HepG2 (cell line): ENCODE results near the gene TFAP2A. TPM values are rescaled to one million over a fixed set of nuclear protein-coding genes. Genes with fewer than 3 reads are reported as not detected.

Experiments used
- ATAC-seq: fragments of 200-7000 bp; cut with Tn5 transposase; 3 replicates; pipeline ENCODE4 v1.9.1; 2020; ENCODE audit warnings: mild to moderate bottlenecking, moderate library complexity
- BruUV-seq: library from RNA; stranded (reverse); fragments of 400-500 nt; replicated peaks from 2 replicates; lab custom pipeline; 2021; lab: Mats Ljungman, UMichigan
- CTCF ChIA-PET: fragments of 300-600 bp; formaldehyde crosslinking; extraction: SDS; loops from one replicate; lab custom pipeline; 2021; ENCODE audit warnings: low total read pairs, inconsistent platforms, low intra/inter-chr PET ratio; lab: Yijun Ruan, JAX
- POLR2A ChIA-PET: fragments of 350-600 bp; sonication (Branson Sonifier 250); formaldehyde crosslinking; loops from one replicate; lab custom pipeline; 2020; ENCODE audit warnings: antibody characterized with exemption, inconsistent platforms; lab: Yijun Ruan, JAX
- DNase-seq: peaks from one replicate; pipeline ENCODE4 v3.0.0-alpha.2; 2015; ENCODE audit warnings: low spot score
- FAIRE-seq: peaks from 3 replicates; lab custom pipeline; 2011; peaks lifted over from hg19 to GRCh38; lab: Jason Lieb, UNC
- H2AFZ ChIP-seq: one replicate; pipeline ENCODE4 v1.6.1; 2011; ENCODE audit warnings: low read length, inconsistent platforms
- H3K27ac ChIP-seq: fragments of 300-600 bp; 3 replicates; pipeline ENCODE4 v1.8.0; 2011; ENCODE audit warnings: mixed run types, mild to moderate bottlenecking, mixed read lengths, low read length, inconsistent platforms; ENCODE audit not compliant: insufficient read depth; ENCODE audit errors: extremely low read length
- H3K27me3 ChIP-seq, 2 experiments: fragments of 200-600 bp in 1 of 2; 2 replicates in 1 of 2; 3 replicates in 1 of 2; pipeline versions ENCODE4 v1.6.0 to v1.8.0; 2011; ENCODE audit warnings: low read length in 2 of 2, mild to moderate bottlenecking in 2 of 2, moderate library complexity in 2 of 2, inconsistent platforms in 1 of 2; ENCODE audit not compliant: insufficient read depth in 2 of 2, control insufficient read depth in 1 of 2
- H3K36me3 ChIP-seq, 2 experiments: fragments of 200-600 bp in 1 of 2; replicated peaks in 1 of 2; 2 replicates in 1 of 2; 3 replicates in 1 of 2; pipeline versions ENCODE4 v1.5.1 to v1.8.0; 2011; ENCODE audit warnings: low read length in 2 of 2, inconsistent platforms in 1 of 2; ENCODE audit not compliant: insufficient read depth in 2 of 2, control insufficient read depth in 1 of 2
- H3K4me1 ChIP-seq: 2 replicates; pipeline ENCODE4 v1.5.1; 2012; ENCODE audit warnings: low read length, inconsistent platforms; ENCODE audit not compliant: insufficient read depth
- H3K4me2 ChIP-seq: 2 replicates; pipeline ENCODE4 v1.6.0; 2011; ENCODE audit warnings: low read depth, low read length, inconsistent platforms
- H3K4me3 ChIP-seq, 3 experiments: fragments of 200-600 bp in 1 of 3; sonication (generic), shearing (Covaris generic) in 1 of 3; replicated peaks in 1 of 3; 2 replicates each; pipeline ENCODE4 v1.5.1; 2011 to 2016; ENCODE audit warnings: low read length in 3 of 3, inconsistent platforms in 2 of 3, low read depth in 2 of 3, mild to moderate bottlenecking in 2 of 3, control low read depth in 1 of 3, mixed read lengths in 1 of 3; ENCODE audit not compliant: insufficient read depth in 1 of 3
- H3K79me2 ChIP-seq: one replicate; pipeline ENCODE4 v1.6.1; 2011; ENCODE audit warnings: low read length, inconsistent platforms; ENCODE audit not compliant: insufficient read depth
- H3K9ac ChIP-seq: 2 replicates; pipeline ENCODE4 v1.6.0; 2011; ENCODE audit warnings: mild to moderate bottlenecking, low read depth, low read length, inconsistent platforms; ENCODE audit not compliant: insufficient read depth
- H3K9me3 ChIP-seq: 2 replicates; pipeline ENCODE4 v1.5.1; 2012; ENCODE audit warnings: mild to moderate bottlenecking, low read length
- H4K20me1 ChIP-seq: 2 replicates; pipeline ENCODE4 v1.6.0; 2011; ENCODE audit warnings: inconsistent platforms, mild to moderate bottlenecking, low read length, moderate library complexity; ENCODE audit not compliant: insufficient read depth
- ZNF224 ChIP-seq: sonication (generic); formaldehyde crosslinking; IDR thresholded peaks from 2 replicates; pipeline ENCODE4 v1.5.0; 2020; ENCODE audit warnings: mild to moderate bottlenecking, missing genetic modification reagents
- ZNF567 ChIP-seq: sonication (generic); formaldehyde crosslinking; IDR thresholded peaks from 2 replicates; pipeline ENCODE4 v1.8.1; 2023; ENCODE audit warnings: mild to moderate bottlenecking, missing genetic modification reagents, borderline replicate concordance
- WGBS: methylation state at CpG from one replicate; pipeline ENCODE4 v1.1.6; 2017; ENCODE audit warnings: low lambda C conversion rate; 5-methylcytosine and 5-hydroxymethylcytosine counted together
- in situ Hi-C: cut with HindIII; loops from 2 replicates; pipeline ENCODE4 v1.10.0; 2017; ENCODE audit warnings: low pct_unique_long_range_greater_than_20kb; ENCODE audit not compliant: extremely low pct_ligation_motif_present
- intact Hi-C: fragments of 100-400 bp; cut with micrococcal nuclease; formaldehyde crosslinking; loops from one replicate; pipeline ENCODE4 v1.10.0; 2022; ENCODE audit not compliant: unreplicated experiment
- microRNA-seq: library from miRNA; unstranded; fragments of <30 nt; microRNA quantifications from one replicate; pipeline ENCODE4, GENCODE V29; 2020
- polyA plus RNA-seq, 8 experiments: library from polyadenylated mRNA; depleted of rRNA in 3 of 8; stranded (reverse) in 7 of 8; unstranded in 1 of 8; fragments of >200 nt; fragmentation: Illumina TruSeq in 4 of 8; extraction: Trizol in 4 of 8; gene quantifications; 2 replicates each; pipeline versions ENCODE4 v1.2.1 to v1.2.3, GENCODE V29; 2011 to 2016; ENCODE audit warnings: low read depth in 4 of 8, missing spikeins in 1 of 8, mixed read lengths in 1 of 8; ENCODE audit not compliant: insufficient read depth in 1 of 8
- small RNA-seq, 3 experiments: library from RNA; depleted of rRNA; stranded (forward); fragments of <200 nt; gene quantifications; one replicate each; pipeline ENCODE3, GENCODE V24; 2012; ENCODE audit warnings: low read depth in 2 of 3, low replicate concordance in 1 of 3; ENCODE audit not compliant: insufficient read length in 3 of 3, insufficient read depth in 2 of 3
- total RNA-seq, 5 experiments: library from RNA; depleted of rRNA; stranded (reverse); fragments of >200 nt; fragmentation: Illumina TruSeq; extraction: Trizol; gene quantifications; 2 replicates each; pipeline ENCODE4 v1.2.3, GENCODE V29; 2016; ENCODE audit warnings: low read depth in 1 of 5
- TF ChIP-seq, protein P1 (sequence below): sonication (generic); formaldehyde crosslinking; IDR thresholded peaks from 2 replicates; pipeline ENCODE4 v1.4.0; 2020; ENCODE audit warnings: missing genetic modification reagents, borderline replicate concordance

The TFAP2A gene
- total and polyA plus RNA-seq, 2 of the 13 experiments (the other 11 are each of a cell fraction or from before 2014, with no cell fraction given): not detected

DNA sequence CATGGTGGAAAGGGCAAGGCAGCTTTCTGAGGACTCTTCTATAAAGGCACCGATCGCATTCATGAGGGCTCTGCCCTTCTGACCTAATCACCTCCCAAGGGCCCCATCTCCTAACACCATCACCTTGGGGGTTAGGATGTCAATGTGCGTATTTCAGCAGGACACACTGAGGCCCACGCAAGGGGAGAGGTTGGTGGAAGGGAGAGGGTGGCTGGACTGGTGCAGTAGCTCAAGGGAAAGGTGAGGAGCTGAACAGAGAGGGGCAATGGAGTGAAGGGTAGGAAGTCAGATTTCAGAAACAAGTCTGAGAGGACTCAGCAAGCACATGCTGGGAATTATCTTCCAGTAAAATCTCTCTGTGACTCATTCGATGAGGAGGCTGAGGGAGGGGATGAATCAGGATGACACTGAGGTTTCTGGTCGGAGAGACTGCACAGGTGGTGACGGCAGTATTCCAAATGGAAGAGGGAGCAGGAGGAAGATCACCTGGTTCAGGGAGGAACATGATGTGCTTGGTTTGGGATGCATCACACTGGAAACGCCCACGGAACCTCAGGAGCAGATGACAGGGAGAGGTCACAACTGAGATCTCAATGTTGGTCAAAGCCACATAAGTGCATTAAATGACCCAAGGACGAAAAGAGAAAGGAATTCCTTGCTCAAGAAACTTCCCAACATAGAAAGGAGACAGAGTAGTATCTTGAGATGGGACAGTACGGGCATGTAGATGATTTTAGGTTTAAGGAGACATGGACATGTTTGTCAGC is 67.1 kb downstream of the TFAP2A start:
- intact Hi-C loops (no loop called here), in situ Hi-C loops (no loop called here)
- Histone ChIP-seq H3K9me3 (no peaks in the 10 kb centered on the region), H3K36me3 (no peaks in the 10 kb centered on the region), H3K4me1 (peaks cover 8% of the 10 kb centered on the region; the same call in 1 of the 2 replicates), H3K4me2 (no peak overlapping the region), H4K20me1 (no peaks in the 10 kb centered on the region), H2AFZ (no peak overlapping the region), H3K79me2 (no peaks in the 10 kb centered on the region), H3K27ac (no peak overlapping the region), H3K27me3 (peaks cover 1 to 4% of the 10 kb centered on the region in 2 experiments; a peak in 1 of 5 replicates), H3K9ac (no peak overlapping the region), H3K4me3 (no peak overlapping the region)
- no peak for DNase-seq
- WGBS: 31% methylated on average over 11 of the region's 11 CpGs
- ATAC-seq: no peak
- BruUV-seq: no TSS peak
- ChIA-PET POLR2A (no interaction called here), CTCF (no interaction called here)
- FAIRE-seq: no peak
- TF ChIP-seq ZNF224 (CRISPR knock-in tag): no peak
- no peak for TF ChIP-seq ZNF567
- TF ChIP-seq, protein P1, sequence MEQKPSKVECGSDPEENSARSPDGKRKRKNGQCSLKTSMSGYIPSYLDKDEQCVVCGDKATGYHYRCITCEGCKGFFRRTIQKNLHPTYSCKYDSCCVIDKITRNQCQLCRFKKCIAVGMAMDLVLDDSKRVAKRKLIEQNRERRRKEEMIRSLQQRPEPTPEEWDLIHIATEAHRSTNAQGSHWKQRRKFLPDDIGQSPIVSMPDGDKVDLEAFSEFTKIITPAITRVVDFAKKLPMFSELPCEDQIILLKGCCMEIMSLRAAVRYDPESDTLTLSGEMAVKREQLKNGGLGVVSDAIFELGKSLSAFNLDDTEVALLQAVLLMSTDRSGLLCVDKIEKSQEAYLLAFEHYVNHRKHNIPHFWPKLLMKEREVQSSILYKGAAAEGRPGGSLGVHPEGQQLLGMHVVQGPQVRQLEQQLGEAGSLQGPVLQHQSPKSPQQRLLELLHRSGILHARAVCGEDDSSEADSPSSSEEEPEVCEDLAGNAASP (CRISPR knock-in tag): no peak

Small RNAs within 50 kb of the gene (microRNA-seq; reads per million reads assigned to microRNA genes)
- not detected for gene MIR5689

Small RNAs within 50 kb of the gene (small RNA-seq; reads per million reads assigned to genes)
- gene MIR5689: 0 reads per million in 3 experiments

Other genes with a start within 250 kb of the TFAP2A start
- gene GCNT2, start 106.3 kb upstream of the TFAP2A start, total RNA-seq (2016; rRNA removed; fragmentation: Illumina TruSeq; extraction: Trizol): 25.1 and 31.9 TPM in 2 replicates
- 9.7 and 11.8 TPM in 2 replicates for gene GCNT2, start 106.3 kb upstream of the TFAP2A start, polyA plus RNA-seq (2011; rRNA removed)